ENCODE measurements around the gene FAM131B.

DNA sequence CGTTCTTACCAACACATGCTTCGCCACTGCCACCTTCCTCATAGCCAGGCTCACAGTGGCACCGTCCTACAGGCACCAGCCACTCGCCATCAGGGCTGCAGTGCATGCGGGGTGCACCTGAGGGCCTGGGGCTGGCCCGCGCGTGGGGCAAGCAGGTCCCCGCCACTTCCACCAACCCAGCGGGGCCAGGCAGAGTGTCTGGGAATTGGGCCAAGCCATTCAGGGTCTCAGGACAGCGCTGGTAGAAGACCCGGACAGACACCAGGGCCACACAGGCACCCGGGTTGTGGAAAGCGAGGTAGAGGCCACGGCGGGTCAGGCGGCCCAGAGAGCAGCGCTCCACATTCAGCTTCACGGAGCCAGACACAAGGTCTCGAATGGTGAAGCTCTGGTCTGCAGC lies 37.1 kb upstream of the FAM131B start:
- TF ChIP-seq, protein P1, sequence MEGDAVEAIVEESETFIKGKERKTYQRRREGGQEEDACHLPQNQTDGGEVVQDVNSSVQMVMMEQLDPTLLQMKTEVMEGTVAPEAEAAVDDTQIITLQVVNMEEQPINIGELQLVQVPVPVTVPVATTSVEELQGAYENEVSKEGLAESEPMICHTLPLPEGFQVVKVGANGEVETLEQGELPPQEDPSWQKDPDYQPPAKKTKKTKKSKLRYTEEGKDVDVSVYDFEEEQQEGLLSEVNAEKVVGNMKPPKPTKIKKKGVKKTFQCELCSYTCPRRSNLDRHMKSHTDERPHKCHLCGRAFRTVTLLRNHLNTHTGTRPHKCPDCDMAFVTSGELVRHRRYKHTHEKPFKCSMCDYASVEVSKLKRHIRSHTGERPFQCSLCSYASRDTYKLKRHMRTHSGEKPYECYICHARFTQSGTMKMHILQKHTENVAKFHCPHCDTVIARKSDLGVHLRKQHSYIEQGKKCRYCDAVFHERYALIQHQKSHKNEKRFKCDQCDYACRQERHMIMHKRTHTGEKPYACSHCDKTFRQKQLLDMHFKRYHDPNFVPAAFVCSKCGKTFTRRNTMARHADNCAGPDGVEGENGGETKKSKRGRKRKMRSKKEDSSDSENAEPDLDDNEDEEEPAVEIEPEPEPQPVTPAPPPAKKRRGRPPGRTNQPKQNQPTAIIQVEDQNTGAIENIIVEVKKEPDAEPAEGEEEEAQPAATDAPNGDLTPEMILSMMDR (IDR thresholded peaks at IDR 0.05) = no peak
- TF ChIP-seq POLR2A (IDR thresholded peaks at IDR 0.05) = no peak

Data from adrenal gland (tissue), 5 donors.